GM19468 (cell line): ENCODE results near the gene UGT1A7.
"Not testable (repeated sequence)": the region's sequence is repeated elsewhere in the genome, so short reads cannot be mapped to it uniquely, and the experiment has no call there.

Experiments used
- ATAC-seq: cut with Tn5 transposase; IDR thresholded peaks from one replicate; pipeline ENCODE4 v1.9.1; 2021; ENCODE audit warnings: mild to moderate bottlenecking, moderate library complexity, moderate number of reproducible peaks; ENCODE audit not compliant: unreplicated experiment; ENCODE audit errors: extremely low read depth

The UGT1A7 gene

GRCh38 chr2:233708942-233709341, 27.2 kb downstream of the UGT1A7 start:
- no peak for ATAC-seq

GRCh38 chr2:233711312-233712008, 29.8 kb downstream of the UGT1A7 start:
- no peak for ATAC-seq

GRCh38 chr2:233712611-233713261, 31.0 kb downstream of the UGT1A7 start, which contains the start of gene UGT1A5:
Gene UGT1A5 (plus strand): TSS chr2:233712907. CDS start chr2:233712992, 85 bp downstream.
- no peak for ATAC-seq

- no peak for ATAC-seq
These were observed 31.5 kb downstream of the UGT1A7 start for GRCh38 chr2:233713262-233713615.

GRCh38 chr2:233714121-233714520, 32.4 kb downstream of the UGT1A7 start:
- no peak for ATAC-seq

GRCh38 chr2:233718552-233718951, 36.9 kb downstream of the UGT1A7 start, which contains the start of gene UGT1A4:
Gene UGT1A4 (plus strand): TSS chr2:233718736. CDS start chr2:233718821, 85 bp downstream.
- ATAC-seq, result no peak

- no peak for ATAC-seq
These were observed 47.1 kb downstream of the UGT1A7 start, which contains the start of gene UGT1A3 for GRCh38 chr2:233728723-233729301. Gene UGT1A3 (plus strand): TSS chr2:233729042. CDS start chr2:233729127, 85 bp downstream.

- not testable (repeated sequence) for ATAC-seq
These were observed 55.4 kb downstream of the UGT1A7 start for GRCh38 chr2:233736868-233737653.

- no peak for ATAC-seq
These were observed 59.2 kb downstream of the UGT1A7 start for GRCh38 chr2:233740870-233741269.

GRCh38 chr2:233743464-233744259, 62.0 kb downstream of the UGT1A7 start:
- ATAC-seq, result no peak

- ATAC-seq, result no peak
These were observed 63.5 kb downstream of the UGT1A7 start for GRCh38 chr2:233745073-233745755.

- not testable (repeated sequence) for ATAC-seq
These were observed 64.1 kb downstream of the UGT1A7 start for GRCh38 chr2:233745838-233746237.

GRCh38 chr2:233746475-233747282, 65.0 kb downstream of the UGT1A7 start:
- ATAC-seq, result no peak

GRCh38 chr2:233747283-233747544, 65.5 kb downstream of the UGT1A7 start:
- no peak for ATAC-seq

GRCh38 chr2:233750689-233751088, 69.0 kb downstream of the UGT1A7 start:
- not testable (repeated sequence) for ATAC-seq

GRCh38 chr2:233751212-233752009, 69.7 kb downstream of the UGT1A7 start:
- ATAC-seq, result not testable (repeated sequence)

GRCh38 chr2:233754872-233755611, 73.3 kb downstream of the UGT1A7 start:
- ATAC-seq, result no peak
